ENCODE data around the gene PYM1. TPM values are rescaled to one million over a fixed set of nuclear protein-coding genes. Genes with fewer than 3 reads are reported as not detected.
"Not testable (repeated sequence)": the region's sequence is repeated elsewhere in the genome, so short reads cannot be mapped to it uniquely, and the experiment has no call there.

The PYM1 gene
- total RNA-seq, 1 experiment from 2014 or later, result 58.9 TPM

DNA sequence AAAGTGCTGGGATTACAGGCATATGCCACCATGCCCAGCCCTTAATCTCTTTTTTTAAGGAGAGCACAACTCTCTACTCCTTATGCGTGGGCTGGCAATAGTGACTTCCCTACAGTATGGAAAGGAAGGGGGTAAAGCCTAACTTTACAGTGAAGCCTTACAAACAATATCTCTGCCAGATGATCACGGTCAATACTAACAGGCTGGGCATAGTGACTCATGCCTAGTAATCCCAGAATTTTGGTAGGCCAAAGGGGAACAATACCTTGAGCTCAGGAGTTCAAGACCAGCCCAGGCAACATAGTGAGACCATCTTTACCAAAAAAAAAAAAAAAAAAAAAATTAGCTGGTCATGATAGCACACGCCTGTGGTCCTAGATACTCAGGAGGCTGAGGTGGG, 5.6 kb downstream of the PYM1 start:
- Histone ChIP-seq H2BK5ac (ENCODE audit: insufficient read length, low read length) (no peak overlapping the region), H4K91ac (ENCODE audit: insufficient read length, low read depth, low read length) (no peak overlapping the region), H3K23me2 (ENCODE audit: insufficient read length, low read depth, low read length, poor library complexity, severe bottlenecking) (peaks cover 6% of the 10 kb centered on the region), H4K8ac (replicated peaks; ENCODE audit: insufficient read length, low read depth, low read length) (no peak overlapping the region), H3K18ac (ENCODE audit: insufficient read length, low read depth, low read length) (no peak overlapping the region), H3K23ac (ENCODE audit: insufficient read length, low read depth, low read length) (no peak overlapping the region), H3K27me3 (ENCODE audit: insufficient read depth, low read length) (no peaks in the 10 kb centered on the region), H3T11ph (ENCODE audit: low read length) (no peak overlapping the region), H2AFZ (ENCODE audit: low read length) (no peak overlapping the region), H2BK20ac (ENCODE audit: low read depth, low read length, poor library complexity, severe bottlenecking) (no peak overlapping the region), H4K5ac (ENCODE audit: insufficient read length, low read depth, low read length) (no peak overlapping the region), H4K20me1 (ENCODE audit: control insufficient read depth, insufficient read depth, insufficient read length) (no peaks in the 10 kb centered on the region), H3K79me1 (ENCODE audit: insufficient read depth, low read depth, low read length, poor library complexity, severe bottlenecking) (peaks cover 9% of the 10 kb centered on the region), H3K9ac (ENCODE audit: extremely low read depth, insufficient read length, low read length) (no peak overlapping the region), H3K4me2 (ENCODE audit: insufficient read depth, insufficient read length, low read length) (no peak overlapping the region), H3K9me3 (ENCODE audit: control insufficient read depth, low read depth, low read length) (no peaks in the 10 kb centered on the region), H2BK120ac (ENCODE audit: low read depth, low read length, poor library complexity, severe bottlenecking) (no peak overlapping the region), H3K4me1 (ENCODE audit: insufficient read depth, low read length) (no peaks in the 10 kb centered on the region), H3K27ac (ENCODE audit: insufficient read length, low read depth, low read length) (no peak overlapping the region), H3K79me2 (ENCODE audit: insufficient read depth, low read length) (peaks cover 41% of the 10 kb centered on the region; the same call in 1 of the 2 replicates), H3K14ac (ENCODE audit: insufficient read depth, low read length) (no peak overlapping the region), H3K56ac (ENCODE audit: insufficient read length, low read depth, low read length) (no peak overlapping the region), H2AK5ac (ENCODE audit: insufficient read length, low read length) (no peak overlapping the region), H3K4ac (ENCODE audit: low read depth, low read length) (no peak overlapping the region), H2BK15ac (ENCODE audit: low read depth, low read length) (no peak overlapping the region), H2BK12ac (ENCODE audit: insufficient read length, low read depth, low read length) (no peak overlapping the region)
- no peaks in the 10 kb centered on the region for H3K27me3 Mint-ChIP-seq (ENCODE audit: low read depth)
- no peak overlapping the region for H3K27ac Mint-ChIP-seq
- WGBS (ENCODE audit: extremely low coverage, insufficient read length, low lambda C conversion rate), result no CpG with 5 or more reads among the region's 3 CpGs
- H3K9me3 Mint-ChIP-seq, result no peaks in the 10 kb centered on the region
- no peak for DNase-seq
- peaks cover 18 to 19% of the 10 kb centered on the region in 2 experiments for H3K4me1 Mint-ChIP-seq
- H3K36me3 Mint-ChIP-seq (ENCODE audit: insufficient read depth in 1 of 3, low read depth in 3 of 3), result peaks cover 13 to 39% (median 33%) of the 10 kb centered on the region in 3 experiments; a peak in 6 of 7 replicates
- TF ChIP-seq, protein P1, sequence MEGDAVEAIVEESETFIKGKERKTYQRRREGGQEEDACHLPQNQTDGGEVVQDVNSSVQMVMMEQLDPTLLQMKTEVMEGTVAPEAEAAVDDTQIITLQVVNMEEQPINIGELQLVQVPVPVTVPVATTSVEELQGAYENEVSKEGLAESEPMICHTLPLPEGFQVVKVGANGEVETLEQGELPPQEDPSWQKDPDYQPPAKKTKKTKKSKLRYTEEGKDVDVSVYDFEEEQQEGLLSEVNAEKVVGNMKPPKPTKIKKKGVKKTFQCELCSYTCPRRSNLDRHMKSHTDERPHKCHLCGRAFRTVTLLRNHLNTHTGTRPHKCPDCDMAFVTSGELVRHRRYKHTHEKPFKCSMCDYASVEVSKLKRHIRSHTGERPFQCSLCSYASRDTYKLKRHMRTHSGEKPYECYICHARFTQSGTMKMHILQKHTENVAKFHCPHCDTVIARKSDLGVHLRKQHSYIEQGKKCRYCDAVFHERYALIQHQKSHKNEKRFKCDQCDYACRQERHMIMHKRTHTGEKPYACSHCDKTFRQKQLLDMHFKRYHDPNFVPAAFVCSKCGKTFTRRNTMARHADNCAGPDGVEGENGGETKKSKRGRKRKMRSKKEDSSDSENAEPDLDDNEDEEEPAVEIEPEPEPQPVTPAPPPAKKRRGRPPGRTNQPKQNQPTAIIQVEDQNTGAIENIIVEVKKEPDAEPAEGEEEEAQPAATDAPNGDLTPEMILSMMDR (conservative IDR thresholded peaks at IDR 0.05), result no peak
- H3K4me3 Mint-ChIP-seq, result no peak overlapping the region

DNA sequence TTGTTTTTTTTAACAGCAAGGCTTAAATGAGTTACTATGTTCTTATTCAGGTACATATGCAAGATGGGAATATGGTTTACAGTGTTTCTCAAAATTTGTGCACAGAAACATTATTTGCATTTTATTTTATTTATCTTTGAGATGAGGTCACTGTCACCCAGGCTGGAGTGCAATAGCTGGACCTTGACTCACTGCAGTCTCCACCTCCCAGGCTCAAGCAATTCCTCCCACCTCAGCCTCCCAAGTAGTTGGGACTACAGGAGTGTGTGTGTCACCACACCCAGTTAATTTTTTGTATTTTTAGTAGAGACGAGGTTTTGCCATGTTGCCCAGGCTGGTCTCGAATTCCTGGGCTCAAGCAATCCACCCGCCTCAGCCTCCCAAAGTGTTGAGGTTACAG, 8.7 kb downstream of the PYM1 start:
- H3K4ac ChIP-seq (ENCODE audit: low read depth, low read length); H3K9ac ChIP-seq (ENCODE audit: extremely low read depth, insufficient read length, low read length); H3K14ac ChIP-seq (ENCODE audit: insufficient read depth, low read length); H3K27me3 Mint-ChIP-seq (ENCODE audit: low read depth); H3K23ac ChIP-seq (ENCODE audit: insufficient read length, low read depth, low read length); H4K5ac ChIP-seq (ENCODE audit: insufficient read length, low read depth, low read length); DNase-seq; H4K8ac ChIP-seq (replicated peaks; ENCODE audit: insufficient read length, low read depth, low read length); H3K18ac ChIP-seq (ENCODE audit: insufficient read length, low read depth, low read length); H3K56ac ChIP-seq (ENCODE audit: insufficient read length, low read depth, low read length); H3K23me2 ChIP-seq (ENCODE audit: insufficient read length, low read depth, low read length, poor library complexity, severe bottlenecking); H2BK15ac ChIP-seq (ENCODE audit: low read depth, low read length); H3K4me3 Mint-ChIP-seq; H2BK20ac ChIP-seq (ENCODE audit: low read depth, low read length, poor library complexity, severe bottlenecking); H4K91ac ChIP-seq (ENCODE audit: insufficient read length, low read depth, low read length); H2BK12ac ChIP-seq (ENCODE audit: insufficient read length, low read depth, low read length); H3K4me2 ChIP-seq (ENCODE audit: insufficient read depth, insufficient read length, low read length); H3K9me3 Mint-ChIP-seq; H3K4me1 ChIP-seq (ENCODE audit: insufficient read depth, low read length); H2BK120ac ChIP-seq (ENCODE audit: low read depth, low read length, poor library complexity, severe bottlenecking); H2AFZ ChIP-seq (ENCODE audit: low read length); H2AK5ac ChIP-seq (ENCODE audit: insufficient read length, low read length); H3K27me3 ChIP-seq (ENCODE audit: insufficient read depth, low read length); H2BK5ac ChIP-seq (ENCODE audit: insufficient read length, low read length); H3T11ph ChIP-seq (ENCODE audit: low read length); H3K27ac Mint-ChIP-seq; H3K27ac ChIP-seq (ENCODE audit: insufficient read length, low read depth, low read length); H3K4me1 Mint-ChIP-seq; H3K9me3 ChIP-seq (ENCODE audit: control insufficient read depth, low read depth, low read length); H4K20me1 ChIP-seq (ENCODE audit: control insufficient read depth, insufficient read depth, insufficient read length): not testable (repeated sequence)
- peaks cover 10 to 40% (median 29%) of the 10 kb centered on the region in 3 experiments; a peak in 6 of 7 replicates for H3K36me3 Mint-ChIP-seq (ENCODE audit: insufficient read depth in 1 of 3, low read depth in 3 of 3)
- H3K79me2 ChIP-seq (ENCODE audit: insufficient read depth, low read length), result peaks cover 24% of the 10 kb centered on the region; the same call in 1 of the 2 replicates
- no CpG with 5 or more reads among the region's 3 CpGs for WGBS (ENCODE audit: extremely low coverage, insufficient read length, low lambda C conversion rate)
- peaks cover 12% of the 10 kb centered on the region for H3K79me1 ChIP-seq (ENCODE audit: insufficient read depth, low read depth, low read length, poor library complexity, severe bottlenecking)
